HUES6 (cell line): Measurements from ENCODE around the gene ADK.

ENCODE experiments used
- H3K27ac ChIP-seq: 2 replicates; pipeline ENCODE4 v1.7.0; 2013; ENCODE audit warnings: low read depth, mild to moderate bottlenecking, low read length, inconsistent platforms
- H3K27me3 ChIP-seq: 2 replicates; pipeline ENCODE4 v1.6.1; 2013; ENCODE audit warnings: low read length; ENCODE audit not compliant: control insufficient read depth, insufficient read depth
- H3K36me3 ChIP-seq: 2 replicates; pipeline ENCODE4 v1.6.1; 2013; ENCODE audit warnings: low read length; ENCODE audit not compliant: control insufficient read depth, insufficient read depth
- H3K4me1 ChIP-seq: 2 replicates; pipeline ENCODE4 v1.6.1; 2013; ENCODE audit warnings: low read length; ENCODE audit not compliant: control insufficient read depth, insufficient read depth
- H3K4me3 ChIP-seq: 2 replicates; pipeline ENCODE4 v1.5.1; 2013; ENCODE audit warnings: low read depth, low read length
- H3K9ac ChIP-seq: one replicate; pipeline ENCODE4 v1.6.1; 2013; ENCODE audit warnings: mild to moderate bottlenecking, low read length
- H3K9me3 ChIP-seq: 2 replicates; pipeline ENCODE4 v1.6.1; 2013; ENCODE audit warnings: low read depth, low read length; ENCODE audit not compliant: control insufficient read depth, insufficient read depth

The ADK gene

GRCh38 chr10:74164716-74165529, 13.9 kb downstream of the ADK start:
- H3K9ac ChIP-seq = no peak overlapping the region
- H3K4me3 ChIP-seq = no peak overlapping the region
- no peaks in the 10 kb centered on the region for H3K27me3 ChIP-seq
- peaks cover 4% of the 10 kb centered on the region; the same call in 1 of the 2 replicates for H3K36me3 ChIP-seq
- peaks cover 8% of the 10 kb centered on the region; the same call in 1 of the 2 replicates for H3K4me1 ChIP-seq
- no peaks in the 10 kb centered on the region for H3K9me3 ChIP-seq
- H3K27ac ChIP-seq = no peak overlapping the region

- no peaks in the 10 kb centered on the region for H3K27me3 ChIP-seq
- H3K9ac ChIP-seq = no peak overlapping the region
- peaks cover 5% of the 10 kb centered on the region; the same call in 1 of the 2 replicates for H3K4me1 ChIP-seq
- peaks cover 4% of the 10 kb centered on the region; the same call in 1 of the 2 replicates for H3K36me3 ChIP-seq
- H3K27ac ChIP-seq = no peak overlapping the region
- no peak overlapping the region for H3K4me3 ChIP-seq
- no peaks in the 10 kb centered on the region for H3K9me3 ChIP-seq
Measured at GRCh38 chr10:74165530-74165901, 14.5 kb downstream of the ADK start.

GRCh38 chr10:74167443-74167842, 16.4 kb downstream of the ADK start:
- Histone ChIP-seq H3K36me3 (no peaks in the 10 kb centered on the region), H3K4me3 (no peak overlapping the region), H3K27ac (no peak overlapping the region), H3K27me3 (no peaks in the 10 kb centered on the region), H3K9ac (no peak overlapping the region), H3K9me3 (no peaks in the 10 kb centered on the region), H3K4me1 (peaks cover 5% of the 10 kb centered on the region; the same call in 1 of the 2 replicates)

GRCh38 chr10:74171625-74172024, 20.6 kb downstream of the ADK start:
- H3K27me3 ChIP-seq = no peaks in the 10 kb centered on the region

GRCh38 chr10:74174521-74174920, 23.5 kb downstream of the ADK start:
- Histone ChIP-seq H3K9me3 (no peaks in the 10 kb centered on the region), H3K27me3 (no peaks in the 10 kb centered on the region), H3K36me3 (no peaks in the 10 kb centered on the region), H3K4me1 (peaks cover 15% of the 10 kb centered on the region), H3K4me3 (no peak overlapping the region), H3K9ac (no peak overlapping the region), H3K27ac (no peak overlapping the region)

More at GRCh38 chr10:74171625-74172024, 20.6 kb downstream of the ADK start:
- Histone ChIP-seq H3K4me3 (no peak overlapping the region), H3K36me3 (no peaks in the 10 kb centered on the region), H3K4me1 (peaks cover 2% of the 10 kb centered on the region; the same call in 1 of the 2 replicates), H3K9ac (no peak overlapping the region), H3K27ac (no peak overlapping the region), H3K9me3 (no peaks in the 10 kb centered on the region)

- peak overlapping the region; percentile 80 for H3K27ac ChIP-seq
- H3K9ac ChIP-seq = peak overlapping the region; percentile 92
Measured at GRCh38 chr10:74175510-74176379, 24.7 kb downstream of the ADK start.

GRCh38 chr10:74176380-74177139, 25.5 kb downstream of the ADK start:
- Histone ChIP-seq H3K27ac (peak overlapping the region; percentile 80), H3K4me1 (peaks cover 21% of the 10 kb centered on the region), H3K4me3 (peak overlapping the region; percentile 91), H3K36me3 (no peaks in the 10 kb centered on the region), H3K9me3 (no peaks in the 10 kb centered on the region), H3K27me3 (no peaks in the 10 kb centered on the region), H3K9ac (peak overlapping the region; percentile 92)

More at GRCh38 chr10:74175510-74176379, 24.7 kb downstream of the ADK start:
- no peaks in the 10 kb centered on the region for H3K9me3 ChIP-seq
- no peaks in the 10 kb centered on the region for H3K27me3 ChIP-seq
- H3K4me1 ChIP-seq = peaks cover 15% of the 10 kb centered on the region
- no peaks in the 10 kb centered on the region for H3K36me3 ChIP-seq
- H3K4me3 ChIP-seq = peak overlapping the region; percentile 91

- peak overlapping the region; percentile 80 for H3K27ac ChIP-seq
- peak overlapping the region; percentile 91 for H3K4me3 ChIP-seq
- H3K36me3 ChIP-seq = no peaks in the 10 kb centered on the region
- H3K9me3 ChIP-seq = no peaks in the 10 kb centered on the region
- no peaks in the 10 kb centered on the region for H3K27me3 ChIP-seq
- H3K9ac ChIP-seq = peak overlapping the region; percentile 92
- peaks cover 24% of the 10 kb centered on the region for H3K4me1 ChIP-seq
Measured at GRCh38 chr10:74177140-74177677, 26.2 kb downstream of the ADK start.

- Histone ChIP-seq H3K9me3 (no peaks in the 10 kb centered on the region), H3K4me3 (no peak overlapping the region), H3K27ac (no peak overlapping the region), H3K9ac (no peak overlapping the region), H3K36me3 (no peaks in the 10 kb centered on the region), H3K4me1 (peaks cover 24% of the 10 kb centered on the region), H3K27me3 (no peaks in the 10 kb centered on the region)
Measured at GRCh38 chr10:74178042-74178791, 27.2 kb downstream of the ADK start.
